ENCODE data around the gene PCSK7.

Gene PCSK7

GRCh38 chr11:117160826-117161225 is 71.0 kb downstream of the PCSK7 start:
- DNase-seq (ENCODE audit: low read depth), result no peak

DNA sequence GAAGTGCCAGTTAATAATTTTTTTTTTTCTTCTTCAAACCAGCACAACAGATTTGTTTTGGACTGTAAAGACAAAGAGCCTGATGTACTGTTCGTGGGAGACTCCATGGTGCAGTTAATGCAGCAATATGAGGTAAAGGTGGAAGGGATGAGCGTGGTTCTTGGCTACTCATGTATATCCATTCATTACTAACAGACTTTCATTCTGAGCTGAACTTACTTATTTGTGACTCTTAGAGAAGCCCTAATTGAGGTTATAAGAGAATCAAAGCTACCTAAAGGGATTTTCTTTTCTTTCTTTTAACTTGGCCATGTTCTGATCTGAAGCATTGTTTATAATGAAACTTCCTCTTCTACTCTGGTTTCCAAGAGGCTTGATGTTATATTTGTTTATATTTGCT is 72.0 kb downstream of the PCSK7 start:
- no peak for DNase-seq (ENCODE audit: low read depth)

DNA sequence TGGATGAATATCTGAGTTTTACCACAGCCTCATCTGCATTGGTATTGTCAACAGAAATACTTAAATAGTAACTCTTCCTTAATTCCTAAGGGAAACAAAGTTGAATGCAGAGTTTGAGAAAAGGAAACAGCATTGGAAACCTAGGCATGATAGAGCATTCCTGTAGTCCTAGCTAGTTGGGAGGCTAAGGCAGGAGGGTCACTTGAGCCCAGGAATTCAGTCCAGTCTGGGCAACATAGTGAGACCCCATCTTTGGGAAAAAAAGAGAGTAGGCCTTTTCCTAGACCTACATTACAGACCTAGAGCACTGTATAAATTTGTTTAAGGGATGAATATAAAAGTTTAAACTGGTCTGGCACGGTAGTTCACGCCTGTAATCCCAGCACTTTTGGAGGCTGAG is 74.4 kb downstream of the PCSK7 start:
- no peak for DNase-seq (ENCODE audit: low read depth)

DNA sequence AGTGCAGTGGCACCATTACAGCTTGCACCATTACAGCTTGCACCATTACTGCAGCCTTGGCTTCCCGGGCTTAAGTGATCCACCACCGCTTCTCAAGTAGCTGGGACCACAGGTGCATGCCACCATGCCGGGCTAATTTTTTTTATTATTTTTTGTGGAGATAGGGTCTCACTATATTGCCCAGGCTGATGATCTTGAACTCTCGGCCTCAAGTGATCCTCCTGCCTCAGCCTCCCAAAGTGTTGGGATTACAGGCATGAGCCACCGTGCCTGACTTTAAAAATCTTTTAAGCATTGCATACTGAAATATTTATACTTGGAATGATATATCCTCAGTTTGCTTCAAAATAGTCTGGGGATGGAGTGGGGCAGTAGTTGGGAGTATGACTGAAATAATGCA is 77.4 kb downstream of the PCSK7 start:
- DNase-seq (ENCODE audit: low read depth), result no peak

All from T follicular helper cell (primary cell).